ENCODE data around the gene LURAP1L. TPM values are rescaled to one million over a fixed set of nuclear protein-coding genes. Genes with fewer than 3 reads are reported as not detected.

The LURAP1L gene
- total RNA-seq, 1 experiment from 2014 or later: 59.2 TPM

DNA sequence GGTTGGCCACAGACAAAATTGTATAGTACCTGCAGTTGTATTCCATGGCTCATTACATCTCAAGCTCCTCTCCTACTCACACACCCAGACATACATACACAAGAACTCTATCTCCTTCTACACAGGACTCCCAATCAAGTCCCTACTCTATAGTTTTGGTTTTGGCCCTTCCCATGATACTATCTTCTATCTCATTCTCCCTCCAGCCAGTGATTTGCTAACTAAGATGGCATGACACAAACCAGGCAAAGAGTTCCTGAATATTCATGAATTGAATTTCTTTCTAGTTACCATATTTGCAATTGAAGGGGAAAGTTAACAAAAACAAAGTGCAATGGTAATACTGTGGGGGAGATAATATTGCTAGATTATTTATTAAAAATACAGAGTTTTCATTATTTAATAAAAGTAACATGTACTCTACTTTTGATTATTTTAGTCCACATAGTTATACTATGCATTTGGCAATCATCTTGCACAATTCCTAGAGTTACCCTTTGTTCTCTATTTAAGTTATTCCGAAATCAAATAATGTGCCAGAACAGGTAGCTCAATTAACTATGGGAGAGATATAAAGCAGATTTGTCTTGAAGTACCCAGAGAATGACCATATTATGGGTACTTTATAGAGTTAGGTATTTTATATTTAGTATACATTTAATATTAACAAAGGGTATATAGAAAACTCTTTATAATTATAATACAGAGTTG, 9.6 kb upstream of the LURAP1L start:
- Mint-ChIP-seq H3K27ac (ENCODE audit: low read depth, unreplicated experiment) (no peak overlapping the region), H3K9me3 (ENCODE audit: unreplicated experiment) (no peaks in the 10 kb centered on the region), H3K4me1 (ENCODE audit: insufficient read depth, unreplicated experiment) (peaks cover 6% of the 10 kb centered on the region), H3K27me3 (ENCODE audit: insufficient read depth, unreplicated experiment) (no peaks in the 10 kb centered on the region), H3K4me3 (ENCODE audit: unreplicated experiment) (no peak overlapping the region), H3K36me3 (ENCODE audit: insufficient read depth, unreplicated experiment) (peaks cover 10% of the 10 kb centered on the region)
- ChIA-PET POLR2A (interaction anchor here (1.2 to 2.4 kb wide), 2 partner anchors 10 to 11 kb away, joined by 3 to 11 read pairs; partner anchors contain the start of gene LURAP1L), CTCF (no interaction called here)
- no TSS peak for BruUV-seq (replicated peaks)
- intact Hi-C loops (cut with micrococcal nuclease): no loop called here
- TF ChIP-seq, protein P1, sequence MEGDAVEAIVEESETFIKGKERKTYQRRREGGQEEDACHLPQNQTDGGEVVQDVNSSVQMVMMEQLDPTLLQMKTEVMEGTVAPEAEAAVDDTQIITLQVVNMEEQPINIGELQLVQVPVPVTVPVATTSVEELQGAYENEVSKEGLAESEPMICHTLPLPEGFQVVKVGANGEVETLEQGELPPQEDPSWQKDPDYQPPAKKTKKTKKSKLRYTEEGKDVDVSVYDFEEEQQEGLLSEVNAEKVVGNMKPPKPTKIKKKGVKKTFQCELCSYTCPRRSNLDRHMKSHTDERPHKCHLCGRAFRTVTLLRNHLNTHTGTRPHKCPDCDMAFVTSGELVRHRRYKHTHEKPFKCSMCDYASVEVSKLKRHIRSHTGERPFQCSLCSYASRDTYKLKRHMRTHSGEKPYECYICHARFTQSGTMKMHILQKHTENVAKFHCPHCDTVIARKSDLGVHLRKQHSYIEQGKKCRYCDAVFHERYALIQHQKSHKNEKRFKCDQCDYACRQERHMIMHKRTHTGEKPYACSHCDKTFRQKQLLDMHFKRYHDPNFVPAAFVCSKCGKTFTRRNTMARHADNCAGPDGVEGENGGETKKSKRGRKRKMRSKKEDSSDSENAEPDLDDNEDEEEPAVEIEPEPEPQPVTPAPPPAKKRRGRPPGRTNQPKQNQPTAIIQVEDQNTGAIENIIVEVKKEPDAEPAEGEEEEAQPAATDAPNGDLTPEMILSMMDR (IDR thresholded peaks at IDR 0.05; ENCODE audit: unreplicated experiment): no peak
- DNase-seq (ENCODE audit: unreplicated experiment): no peak

- intact Hi-C loops (cut with micrococcal nuclease): no loop called here
- peak; percentile 20 for DNase-seq (ENCODE audit: unreplicated experiment)
- H3K4me1 Mint-ChIP-seq (ENCODE audit: insufficient read depth, unreplicated experiment): peaks cover 6% of the 10 kb centered on the region
- H3K27ac Mint-ChIP-seq (ENCODE audit: low read depth, unreplicated experiment): no peak overlapping the region
- ChIA-PET POLR2A (interaction anchor here (2.4 kb wide), 1 partner anchor 9 kb away, joined by 11 read pairs; the partner anchor contains the start of gene LURAP1L), CTCF (interaction anchor here (0.5 to 0.9 kb wide), 3 partner anchors 10 to 1196 kb away, joined by 3 to 4 read pairs (median 4); no protein-coding TSS in a partner anchor)
- no peak overlapping the region for H3K4me3 Mint-ChIP-seq (ENCODE audit: unreplicated experiment)
- TF ChIP-seq, protein P1 (IDR thresholded peaks at IDR 0.05; ENCODE audit: unreplicated experiment): no peak
- no peaks in the 10 kb centered on the region for H3K9me3 Mint-ChIP-seq (ENCODE audit: unreplicated experiment)
- BruUV-seq (replicated peaks): no TSS peak
- H3K27me3 Mint-ChIP-seq (ENCODE audit: insufficient read depth, unreplicated experiment): no peaks in the 10 kb centered on the region
- H3K36me3 Mint-ChIP-seq (ENCODE audit: insufficient read depth, unreplicated experiment): peaks cover 10% of the 10 kb centered on the region
Observed at GRCh38 chr9:12766357-12766756, 8.5 kb upstream of the LURAP1L start.

GRCh38 chr9:12770261-12770660, 4.6 kb upstream of the LURAP1L start:
- Mint-ChIP-seq H3K27me3 (ENCODE audit: insufficient read depth, unreplicated experiment) (no peaks in the 10 kb centered on the region), H3K36me3 (ENCODE audit: insufficient read depth, unreplicated experiment) (peaks cover 5% of the 10 kb centered on the region), H3K4me1 (ENCODE audit: insufficient read depth, unreplicated experiment) (peaks cover 14% of the 10 kb centered on the region), H3K27ac (ENCODE audit: low read depth, unreplicated experiment) (no peak overlapping the region), H3K9me3 (ENCODE audit: unreplicated experiment) (no peaks in the 10 kb centered on the region), H3K4me3 (ENCODE audit: unreplicated experiment) (no peak overlapping the region)
- intact Hi-C loops (cut with micrococcal nuclease): no loop called here
- DNase-seq (ENCODE audit: unreplicated experiment): no peak
- BruUV-seq (replicated peaks): no TSS peak
- ChIA-PET POLR2A (interaction anchor here (1.2 to 8.4 kb wide), 2 partner anchors 11 to 46 kb away, joined by 6 to 242 read pairs; no protein-coding TSS in a partner anchor), CTCF (interaction anchor here (0.7 to 7.7 kb wide), 5 partner anchors 44 to 261 kb away, joined by 3 to 131 read pairs (median 4); no protein-coding TSS in a partner anchor)
- TF ChIP-seq, protein P1 (IDR thresholded peaks at IDR 0.05; ENCODE audit: unreplicated experiment): no peak

DNA sequence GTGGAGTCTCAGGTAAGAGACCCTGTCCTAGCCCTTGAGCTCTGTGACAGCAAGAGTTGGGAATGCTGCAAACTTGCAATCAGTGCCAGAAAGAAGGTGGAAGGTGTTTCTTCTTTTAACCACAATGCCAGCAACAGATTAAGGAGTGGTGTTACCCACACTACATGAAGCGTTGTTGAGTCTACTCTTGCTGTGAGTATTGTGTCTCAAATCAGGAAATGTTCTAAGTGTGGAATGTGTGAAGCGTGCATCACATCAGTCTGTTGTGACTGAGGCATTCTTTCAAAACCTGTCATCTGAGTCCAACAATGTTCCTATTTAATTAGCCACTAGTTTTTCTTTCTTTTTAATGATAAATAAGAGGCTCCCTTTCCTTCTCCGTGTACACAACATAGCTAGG, 2.9 kb upstream of the LURAP1L start:
- POLR2A ChIA-PET: interaction anchor here (0.8 to 8.4 kb wide), 10 partner anchors 12 to 67 kb away, joined by 3 to 242 read pairs (median 4); no protein-coding TSS in a partner anchor
- Mint-ChIP-seq H3K4me1 (ENCODE audit: insufficient read depth, unreplicated experiment) (peaks cover 12% of the 10 kb centered on the region), H3K9me3 (ENCODE audit: unreplicated experiment) (no peaks in the 10 kb centered on the region), H3K36me3 (ENCODE audit: insufficient read depth, unreplicated experiment) (peaks cover 7% of the 10 kb centered on the region), H3K27me3 (ENCODE audit: insufficient read depth, unreplicated experiment) (no peaks in the 10 kb centered on the region), H3K27ac (ENCODE audit: low read depth, unreplicated experiment) (no peak overlapping the region), H3K4me3 (ENCODE audit: unreplicated experiment) (no peak overlapping the region)
- intact Hi-C loops (cut with micrococcal nuclease): no loop called here
- TF ChIP-seq, protein P1 (IDR thresholded peaks at IDR 0.05; ENCODE audit: unreplicated experiment): no peak
- peak; percentile 16 for DNase-seq (ENCODE audit: unreplicated experiment)
- BruUV-seq (replicated peaks): no TSS peak
- CTCF ChIA-PET: interaction anchor here (0.6 to 7.7 kb wide), 12 partner anchors 16 to 1674 kb away, joined by 3 to 131 read pairs (median 3); no protein-coding TSS in a partner anchor
